H9 (cell line): Measurements from ENCODE around the gene TSPAN4. TPM values are rescaled to one million over a fixed set of nuclear protein-coding genes. Genes with fewer than 3 reads are reported as not detected.

ENCODE experiments used
- DNase-seq: peaks from one replicate; pipeline ENCODE4 v3.0.0-alpha.2; 2017
- H2AFZ ChIP-seq: one replicate; pipeline ENCODE4 v1.6.1; 2013; ENCODE audit warnings: mild to moderate bottlenecking, low read length, control low read depth, moderate library complexity
- H2AK5ac ChIP-seq: 2 replicates; pipeline ENCODE4 v1.6.1; 2013; ENCODE audit warnings: low read length, control low read depth, mixed read lengths; ENCODE audit not compliant: insufficient read length
- H2BK120ac ChIP-seq: one replicate; pipeline ENCODE4 v1.6.1; 2013; ENCODE audit warnings: low read depth, mild to moderate bottlenecking, low read length, control low read depth, inconsistent platforms; ENCODE audit not compliant: poor library complexity, severe bottlenecking
- H2BK12ac ChIP-seq: 2 replicates; pipeline ENCODE4 v1.6.1; 2013; ENCODE audit warnings: low read length, control low read depth, mixed read lengths, low read depth; ENCODE audit not compliant: insufficient read length
- H2BK15ac ChIP-seq: 2 replicates; pipeline ENCODE4 v1.6.1; 2013; ENCODE audit warnings: low read depth, low read length, control low read depth
- H2BK20ac ChIP-seq: one replicate; pipeline ENCODE4 v1.6.1; 2013; ENCODE audit warnings: low read depth, mild to moderate bottlenecking, low read length, control low read depth, inconsistent platforms; ENCODE audit not compliant: poor library complexity, severe bottlenecking
- H2BK5ac ChIP-seq: 2 replicates; pipeline ENCODE4 v1.6.1; 2013; ENCODE audit warnings: low read length, control low read depth, mixed read lengths; ENCODE audit not compliant: insufficient read length
- H3K14ac ChIP-seq: 2 replicates; pipeline ENCODE4 v1.6.1; 2013; ENCODE audit warnings: low read length, control low read depth; ENCODE audit not compliant: insufficient read depth
- H3K18ac ChIP-seq: 2 replicates; pipeline ENCODE4 v1.6.1; 2013; ENCODE audit warnings: low read depth, mild to moderate bottlenecking, mixed read lengths, low read length, control low read depth; ENCODE audit not compliant: insufficient read length
- H3K23ac ChIP-seq: 2 replicates; pipeline ENCODE4 v1.6.1; 2013; ENCODE audit warnings: low read length, control low read depth, mixed read lengths, low read depth; ENCODE audit not compliant: insufficient read length
- H3K23me2 ChIP-seq: 2 replicates; pipeline ENCODE4 v1.6.1; 2013; ENCODE audit warnings: low read depth, mild to moderate bottlenecking, mixed read lengths, low read length, control low read depth; ENCODE audit not compliant: insufficient read length, poor library complexity, severe bottlenecking
- H3K27ac ChIP-seq: 2 replicates; pipeline ENCODE4 v1.5.1; 2013; ENCODE audit warnings: low read length, control low read depth, mixed read lengths, low read depth; ENCODE audit not compliant: insufficient read length
- H3K27me3 ChIP-seq: 2 replicates; pipeline ENCODE4 v1.6.1; 2013; ENCODE audit warnings: low read length, control low read depth, inconsistent platforms; ENCODE audit not compliant: insufficient read depth
- H3K4ac ChIP-seq: 2 replicates; pipeline ENCODE4 v1.6.1; 2013; ENCODE audit warnings: low read depth, mild to moderate bottlenecking, control low read depth, inconsistent platforms, low read length, moderate library complexity
- H3K4me1 ChIP-seq: 2 replicates; pipeline ENCODE4 v1.6.1; 2013; ENCODE audit warnings: low read length, control low read depth, inconsistent platforms; ENCODE audit not compliant: insufficient read depth
- H3K4me2 ChIP-seq: 2 replicates; pipeline ENCODE4 v1.6.1; 2013; ENCODE audit warnings: low read length, control low read depth, mixed read lengths; ENCODE audit not compliant: insufficient read length, insufficient read depth
- H3K56ac ChIP-seq: 2 replicates; pipeline ENCODE4 v1.6.1; 2013; ENCODE audit warnings: low read depth, mild to moderate bottlenecking, mixed read lengths, low read length, control low read depth; ENCODE audit not compliant: insufficient read length
- H3K79me1 ChIP-seq: 2 replicates; pipeline ENCODE4 v1.6.1; 2013; ENCODE audit warnings: low read depth, mild to moderate bottlenecking, moderate library complexity, low read length, control low read depth, inconsistent platforms; ENCODE audit not compliant: insufficient read depth, poor library complexity, severe bottlenecking
- H3K79me2 ChIP-seq: 2 replicates; pipeline ENCODE4 v1.6.1; 2013; ENCODE audit warnings: low read length, control low read depth, inconsistent platforms; ENCODE audit not compliant: insufficient read depth
- H3K9ac ChIP-seq: 2 replicates; pipeline ENCODE4 v1.6.1; 2013; ENCODE audit warnings: low read length, control low read depth, mixed read lengths; ENCODE audit not compliant: insufficient read length; ENCODE audit errors: extremely low read depth
- H3K9me3 ChIP-seq: one replicate; pipeline ENCODE4 v1.6.1; 2013; ENCODE audit warnings: low read depth, low read length, inconsistent platforms; ENCODE audit not compliant: control insufficient read depth
- H3T11ph ChIP-seq: one replicate; pipeline ENCODE4 v1.6.1; 2013; ENCODE audit warnings: mild to moderate bottlenecking, low read length, control low read depth, inconsistent platforms
- H4K20me1 ChIP-seq: one replicate; pipeline ENCODE4 v1.6.1; 2013; ENCODE audit not compliant: control insufficient read depth, insufficient read length, insufficient read depth
- H4K5ac ChIP-seq: 2 replicates; pipeline ENCODE4 v1.6.1; 2013; ENCODE audit warnings: low read depth, mild to moderate bottlenecking, mixed read lengths, low read length, control low read depth; ENCODE audit not compliant: insufficient read length
- H4K8ac ChIP-seq: replicated peaks from 2 replicates; pipeline ENCODE4 v1.6.1; 2013; ENCODE audit warnings: low read length, control low read depth, mixed read lengths, low read depth; ENCODE audit not compliant: insufficient read length
- H4K91ac ChIP-seq: 2 replicates; pipeline ENCODE4 v1.6.1; 2013; ENCODE audit warnings: low read depth, mild to moderate bottlenecking, moderate library complexity, mixed read lengths, low read length, control low read depth; ENCODE audit not compliant: insufficient read length
- H3K27ac Mint-ChIP-seq, 3 experiments: 2 replicates in 2 of 3; 3 replicates in 1 of 3; pipeline ENCODE4 v1.8.0; 2020 to 2021; ENCODE audit warnings: mixed read lengths in 3 of 3, mild to moderate bottlenecking in 1 of 3, moderate library complexity in 1 of 3
- H3K27me3 Mint-ChIP-seq: 2 replicates; pipeline ENCODE4 v1.8.0; 2021; ENCODE audit warnings: low read depth, mild to moderate bottlenecking, moderate library complexity, mixed read lengths
- H3K36me3 Mint-ChIP-seq, 3 experiments: 2 replicates in 2 of 3; 3 replicates in 1 of 3; pipeline ENCODE4 v1.8.0; 2020 to 2021; ENCODE audit warnings: low read depth in 3 of 3, mixed read lengths in 3 of 3; ENCODE audit not compliant: insufficient read depth in 1 of 3
- H3K4me1 Mint-ChIP-seq, 2 experiments: 2 replicates each; pipeline ENCODE4 v1.8.0; 2020; ENCODE audit warnings: mixed read lengths in 2 of 2
- H3K4me3 Mint-ChIP-seq, 2 experiments: 2 replicates in 1 of 2; 3 replicates in 1 of 2; pipeline ENCODE4 v1.8.0; 2020 to 2021; ENCODE audit warnings: mild to moderate bottlenecking in 2 of 2, mixed read lengths in 2 of 2, moderate library complexity in 1 of 2
- H3K9me3 Mint-ChIP-seq, 2 experiments: 2 replicates in 1 of 2; 3 replicates in 1 of 2; pipeline ENCODE4 v1.8.0; 2020; ENCODE audit warnings: mild to moderate bottlenecking in 2 of 2, mixed read lengths in 2 of 2, moderate library complexity in 1 of 2
- CTCF ChIP-seq: fragments of 200-600 bp; sonication (generic); conservative IDR thresholded peaks from 3 replicates; pipeline ENCODE4 v1.8.0; 2021; ENCODE audit warnings: antibody characterized with exemption, mild to moderate bottlenecking
- WGBS: extraction: QIAGEN DNeasy Blood & Tissue Kit; methylation state at CpG from one replicate; pipeline ENCODE4 v1.1.7; 2013; ENCODE audit warnings: missing lambda C conversion rate, low lambda C conversion rate, mixed read lengths; ENCODE audit not compliant: insufficient read length; ENCODE audit errors: extremely low coverage; 5-methylcytosine and 5-hydroxymethylcytosine counted together
- total RNA-seq: library from RNA; stranded (reverse); gene quantifications from 2 replicates; pipeline ENCODE4 v1.2.1, GENCODE V29; 2021

The TSPAN4 gene
- total RNA-seq, 1 experiment from 2014 or later: 64.6 TPM

GRCh38 chr11:875769-876301 lies 33.2 kb downstream of the TSPAN4 start:
- Histone ChIP-seq H3K27ac (no peak overlapping the region), H3K4me1 (0 out of 2 replicates have a peak, but pooled peaks cover 2% of the 10 kb centered on the region)
- no CpG with 5 or more reads among the region's 21 CpGs for WGBS

More at GRCh38 chr11:875769-876301, 33.2 kb downstream of the TSPAN4 start:
- no peaks in the 10 kb centered on the region for H3K79me2 ChIP-seq
- no peaks in the 10 kb centered on the region for H3K27me3 ChIP-seq
- H4K5ac ChIP-seq: no peak overlapping the region
- Mint-ChIP-seq H3K27me3 (peaks cover 3% of the 10 kb centered on the region; the same call in 1 of the 2 replicates), H3K4me1 (peaks cover 2 to 3% of the 10 kb centered on the region in 2 experiments; a peak in 3 of 4 replicates), H3K36me3 (peaks cover 25 to 49% (median 43%) of the 10 kb centered on the region in 3 experiments), H3K4me3 (no peak overlapping the region; a peak in 1 of 5 replicates), H3K9me3 (no peaks in the 10 kb centered on the region), H3K27ac (peak overlapping the region in 1 of 3 experiments; percentile 51; a peak in 1 of 7 replicates)
- no peak overlapping the region for H3K56ac ChIP-seq
- no peak overlapping the region for H3K18ac ChIP-seq
- H4K20me1 ChIP-seq: no peaks in the 10 kb centered on the region
- DNase-seq: no peak
- no peak overlapping the region for H3K4ac ChIP-seq
- H3T11ph ChIP-seq: no peak overlapping the region
- H2BK12ac ChIP-seq: no peak overlapping the region
- H2BK20ac ChIP-seq: no peak overlapping the region
- no peak overlapping the region for H4K91ac ChIP-seq
- H4K8ac ChIP-seq: no peak overlapping the region
- H2BK120ac ChIP-seq: no peak overlapping the region
- H3K9me3 ChIP-seq: no peaks in the 10 kb centered on the region
- no peak overlapping the region for H2AK5ac ChIP-seq
- no peak overlapping the region for H3K4me2 ChIP-seq
- H2BK5ac ChIP-seq: no peak overlapping the region
- no peak overlapping the region for H3K14ac ChIP-seq
- no peak overlapping the region for H2BK15ac ChIP-seq
- no peak overlapping the region for H2AFZ ChIP-seq
- no peaks in the 10 kb centered on the region for H3K23me2 ChIP-seq
- no peak overlapping the region for H3K23ac ChIP-seq
- no peak overlapping the region for H3K9ac ChIP-seq
- no peak for TF ChIP-seq CTCF
- H3K79me1 ChIP-seq: no peaks in the 10 kb centered on the region
